GM19025 (cell line): ENCODE measurements around the gene DAB2IP.

Source experiments
- ATAC-seq: cut with Tn5 transposase; IDR thresholded peaks from one replicate; pipeline ENCODE4 v1.9.1; 2021; ENCODE audit warnings: mild to moderate bottlenecking, low read depth, moderate library complexity; ENCODE audit not compliant: unreplicated experiment

Gene DAB2IP

GRCh38 chr9:121682201-121682600 is 30.8 kb downstream of the DAB2IP start:
- no peak for ATAC-seq

GRCh38 chr9:121682926-121683515 is 31.6 kb downstream of the DAB2IP start:
- ATAC-seq = no peak

GRCh38 chr9:121683652-121684051 is 32.2 kb downstream of the DAB2IP start:
- ATAC-seq = no peak

- ATAC-seq = no peak
These were observed 33.1 kb downstream of the DAB2IP start for GRCh38 chr9:121684381-121685145.

- no peak for ATAC-seq
These were observed 33.8 kb downstream of the DAB2IP start for GRCh38 chr9:121685146-121685794.

GRCh38 chr9:121685795-121686377 is 34.5 kb downstream of the DAB2IP start:
- no peak for ATAC-seq

- no peak for ATAC-seq
These were observed 35.6 kb downstream of the DAB2IP start for GRCh38 chr9:121686930-121687541.

GRCh38 chr9:121688146-121688680 is 36.8 kb downstream of the DAB2IP start:
- no peak for ATAC-seq

- no peak for ATAC-seq
These were observed 37.2 kb downstream of the DAB2IP start for GRCh38 chr9:121688681-121689080.

- ATAC-seq = no peak
These were observed 38.2 kb downstream of the DAB2IP start for GRCh38 chr9:121689461-121690157.

GRCh38 chr9:121690316-121690715 is 38.9 kb downstream of the DAB2IP start:
- ATAC-seq = no peak

- ATAC-seq = no peak
These were observed 39.3 kb downstream of the DAB2IP start for GRCh38 chr9:121690766-121691165.

GRCh38 chr9:121691890-121692289 is 40.5 kb downstream of the DAB2IP start:
- ATAC-seq = no peak

GRCh38 chr9:121692606-121693387 is 41.4 kb downstream of the DAB2IP start:
- no peak for ATAC-seq

GRCh38 chr9:121693388-121693670 is 41.9 kb downstream of the DAB2IP start:
- ATAC-seq = no peak

GRCh38 chr9:121694001-121694400 is 42.6 kb downstream of the DAB2IP start:
- no peak for ATAC-seq

- ATAC-seq = no peak
These were observed 43.2 kb downstream of the DAB2IP start for GRCh38 chr9:121694600-121694999.

GRCh38 chr9:121696930-121697329 is 45.5 kb downstream of the DAB2IP start:
- no peak for ATAC-seq
